ENCODE measurements around the gene ST14. TPM values are rescaled to one million over a fixed set of nuclear protein-coding genes. Genes with fewer than 3 reads are reported as not detected.
A peak's percentile ranks its signal among the peaks of the same experiment; 100 is the strongest.

ST14 gene
- total and polyA plus RNA-seq, 2 donors (not counting 1 experiment from before 2014, with no cell fraction given), result under 0.01 TPM; not detected in 1

DNA sequence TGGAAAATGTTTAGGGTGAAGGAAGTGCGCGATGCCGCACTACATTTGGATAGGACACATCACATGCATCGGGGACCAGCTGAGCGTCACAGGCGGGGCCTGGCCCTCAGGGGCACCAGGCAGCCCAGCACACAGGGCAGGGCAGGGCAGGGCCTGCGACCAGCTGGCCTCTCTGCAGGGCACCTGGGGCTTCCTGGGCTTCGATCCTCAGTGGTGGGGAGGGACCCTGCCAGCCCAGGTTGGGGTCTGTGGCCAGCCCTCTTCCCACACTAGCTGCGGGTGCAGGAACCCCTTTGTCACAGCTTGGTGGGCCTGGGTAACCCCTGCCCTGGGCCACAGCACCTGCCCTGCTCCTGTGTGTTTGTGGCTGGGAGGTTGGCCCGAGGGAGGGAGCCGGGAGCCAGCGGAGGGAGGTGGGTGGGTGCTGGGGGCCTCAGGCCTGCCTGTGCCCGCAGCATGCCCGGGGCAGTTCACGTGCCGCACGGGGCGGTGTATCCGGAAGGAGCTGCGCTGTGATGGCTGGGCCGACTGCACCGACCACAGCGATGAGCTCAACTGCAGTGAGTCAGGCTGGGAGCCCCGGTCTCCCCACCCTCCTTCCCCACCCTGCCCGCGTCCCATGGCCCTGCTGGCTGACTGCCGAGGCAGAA is 37.9 kb downstream of the ST14 start:
- Histone ChIP-seq H3K4me3 (replicated peaks in 1 of 4; ENCODE audit: control extremely low read depth in 1 of 4, insufficient read depth in 1 of 4, low read depth in 3 of 4, low read length in 4 of 4) (no peak overlapping the region), H4K20me1 (ENCODE audit: control insufficient read depth, extremely low read depth, insufficient read depth, low read length) (no peaks in the 10 kb centered on the region), H3K4me1 (ENCODE audit: control insufficient read depth, extremely low read depth, insufficient read depth, low read length) (no peaks in the 10 kb centered on the region), H3K36me3 (ENCODE audit: control insufficient read depth, insufficient read depth, low read length) (no peaks in the 10 kb centered on the region), H3K27me3 (ENCODE audit: control insufficient read depth, insufficient read depth, low read length) (no peaks in the 10 kb centered on the region), H2AFZ (ENCODE audit: low read length) (no peak overlapping the region), H3K4me2 (ENCODE audit: extremely low read depth, insufficient read depth, low read length) (no peak overlapping the region), H3K27ac (ENCODE audit: insufficient read depth, low read length) (no peak overlapping the region), H3K9me3 (ENCODE audit: control insufficient read depth, insufficient read depth, low read depth, low read length) (no peaks in the 10 kb centered on the region), H3K9ac (ENCODE audit: insufficient read depth, low read length) (no peak overlapping the region), H3K79me2 (ENCODE audit: control insufficient read depth, insufficient read depth, low read length) (no peaks in the 10 kb centered on the region)
- TF ChIP-seq, protein P1, sequence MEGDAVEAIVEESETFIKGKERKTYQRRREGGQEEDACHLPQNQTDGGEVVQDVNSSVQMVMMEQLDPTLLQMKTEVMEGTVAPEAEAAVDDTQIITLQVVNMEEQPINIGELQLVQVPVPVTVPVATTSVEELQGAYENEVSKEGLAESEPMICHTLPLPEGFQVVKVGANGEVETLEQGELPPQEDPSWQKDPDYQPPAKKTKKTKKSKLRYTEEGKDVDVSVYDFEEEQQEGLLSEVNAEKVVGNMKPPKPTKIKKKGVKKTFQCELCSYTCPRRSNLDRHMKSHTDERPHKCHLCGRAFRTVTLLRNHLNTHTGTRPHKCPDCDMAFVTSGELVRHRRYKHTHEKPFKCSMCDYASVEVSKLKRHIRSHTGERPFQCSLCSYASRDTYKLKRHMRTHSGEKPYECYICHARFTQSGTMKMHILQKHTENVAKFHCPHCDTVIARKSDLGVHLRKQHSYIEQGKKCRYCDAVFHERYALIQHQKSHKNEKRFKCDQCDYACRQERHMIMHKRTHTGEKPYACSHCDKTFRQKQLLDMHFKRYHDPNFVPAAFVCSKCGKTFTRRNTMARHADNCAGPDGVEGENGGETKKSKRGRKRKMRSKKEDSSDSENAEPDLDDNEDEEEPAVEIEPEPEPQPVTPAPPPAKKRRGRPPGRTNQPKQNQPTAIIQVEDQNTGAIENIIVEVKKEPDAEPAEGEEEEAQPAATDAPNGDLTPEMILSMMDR (conservative IDR thresholded peaks at IDR 0.05 in 1 of 2, IDR thresholded peaks at IDR 0.05 in 1 of 2; ENCODE audit: low read depth in 1 of 2, low read length in 2 of 2), result no peak
- no peak for TF ChIP-seq EZH2 (IDR thresholded peaks at IDR 0.05; ENCODE audit: low read length, missing control alignments)
- DNase-seq (ENCODE audit: low read depth in 2 of 2), result peak in 1 of 2 donors; percentile 43

DNA sequence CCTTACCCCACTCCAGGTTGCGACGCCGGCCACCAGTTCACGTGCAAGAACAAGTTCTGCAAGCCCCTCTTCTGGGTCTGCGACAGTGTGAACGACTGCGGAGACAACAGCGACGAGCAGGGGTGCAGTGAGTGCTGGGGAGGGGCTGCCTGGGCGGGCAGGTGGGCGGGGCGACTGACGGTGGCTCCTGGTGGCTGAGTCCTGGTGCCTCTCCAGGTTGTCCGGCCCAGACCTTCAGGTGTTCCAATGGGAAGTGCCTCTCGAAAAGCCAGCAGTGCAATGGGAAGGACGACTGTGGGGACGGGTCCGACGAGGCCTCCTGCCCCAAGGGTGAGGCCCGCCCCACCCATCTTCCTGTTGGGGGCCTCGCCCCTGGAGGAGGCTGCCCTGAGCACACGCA is 38.7 kb downstream of the ST14 start:
- H4K20me1 ChIP-seq (ENCODE audit: control insufficient read depth, extremely low read depth, insufficient read depth, low read length), result no peaks in the 10 kb centered on the region
- H3K27me3 ChIP-seq (ENCODE audit: control insufficient read depth, insufficient read depth, low read length), result no peaks in the 10 kb centered on the region
- TF ChIP-seq, protein P1 (conservative IDR thresholded peaks at IDR 0.05 in 1 of 2, IDR thresholded peaks at IDR 0.05 in 1 of 2; ENCODE audit: low read depth in 1 of 2, low read length in 2 of 2), result no peak
- no peak for TF ChIP-seq EZH2 (IDR thresholded peaks at IDR 0.05; ENCODE audit: low read length, missing control alignments)
- no peaks in the 10 kb centered on the region for H3K9me3 ChIP-seq (ENCODE audit: control insufficient read depth, insufficient read depth, low read depth, low read length)
- no peak overlapping the region for H3K4me2 ChIP-seq (ENCODE audit: extremely low read depth, insufficient read depth, low read length)
- no peaks in the 10 kb centered on the region for H3K4me1 ChIP-seq (ENCODE audit: control insufficient read depth, extremely low read depth, insufficient read depth, low read length)
- H3K9ac ChIP-seq (ENCODE audit: insufficient read depth, low read length), result no peak overlapping the region
- DNase-seq (ENCODE audit: low read depth in 2 of 2), result no peak
- no peaks in the 10 kb centered on the region for H3K36me3 ChIP-seq (ENCODE audit: control insufficient read depth, insufficient read depth, low read length)
- H3K79me2 ChIP-seq (ENCODE audit: control insufficient read depth, insufficient read depth, low read length), result no peaks in the 10 kb centered on the region
- H2AFZ ChIP-seq (ENCODE audit: low read length), result no peak overlapping the region
- no peak overlapping the region for H3K4me3 ChIP-seq (replicated peaks in 1 of 4; ENCODE audit: control extremely low read depth in 1 of 4, insufficient read depth in 1 of 4, low read depth in 3 of 4, low read length in 4 of 4)
- no peak overlapping the region for H3K27ac ChIP-seq (ENCODE audit: insufficient read depth, low read length)

DNA sequence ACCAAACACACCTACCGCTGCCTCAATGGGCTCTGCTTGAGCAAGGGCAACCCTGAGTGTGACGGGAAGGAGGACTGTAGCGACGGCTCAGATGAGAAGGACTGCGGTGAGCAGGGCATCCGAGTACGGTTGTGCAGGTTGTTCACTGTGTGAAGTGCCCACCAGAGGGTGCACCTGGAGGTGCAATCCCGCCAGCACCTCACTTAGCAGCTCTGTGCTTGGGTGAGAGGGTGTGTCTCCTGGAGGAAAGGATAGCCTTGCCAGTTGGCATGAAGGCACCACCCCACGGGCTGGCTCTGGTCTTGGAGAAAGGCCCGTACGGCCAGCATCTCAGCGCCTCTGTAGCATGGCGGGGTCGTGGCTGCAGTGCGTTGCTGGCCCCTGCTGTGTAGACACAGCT is 39.4 kb downstream of the ST14 start:
- Histone ChIP-seq H2AFZ (ENCODE audit: low read length) (no peak overlapping the region), H3K27ac (ENCODE audit: insufficient read depth, low read length) (no peak overlapping the region), H3K4me3 (replicated peaks in 1 of 4; ENCODE audit: control extremely low read depth in 1 of 4, insufficient read depth in 1 of 4, low read depth in 3 of 4, low read length in 4 of 4) (no peak overlapping the region), H3K4me1 (ENCODE audit: control insufficient read depth, extremely low read depth, insufficient read depth, low read length) (no peaks in the 10 kb centered on the region), H4K20me1 (ENCODE audit: control insufficient read depth, extremely low read depth, insufficient read depth, low read length) (no peaks in the 10 kb centered on the region), H3K9ac (ENCODE audit: insufficient read depth, low read length) (no peak overlapping the region), H3K27me3 (ENCODE audit: control insufficient read depth, insufficient read depth, low read length) (no peaks in the 10 kb centered on the region), H3K4me2 (ENCODE audit: extremely low read depth, insufficient read depth, low read length) (no peak overlapping the region), H3K36me3 (ENCODE audit: control insufficient read depth, insufficient read depth, low read length) (no peaks in the 10 kb centered on the region), H3K79me2 (ENCODE audit: control insufficient read depth, insufficient read depth, low read length) (no peaks in the 10 kb centered on the region), H3K9me3 (ENCODE audit: control insufficient read depth, insufficient read depth, low read depth, low read length) (no peaks in the 10 kb centered on the region)
- TF ChIP-seq EZH2 (IDR thresholded peaks at IDR 0.05; ENCODE audit: low read length, missing control alignments), result no peak
- TF ChIP-seq, protein P1 (conservative IDR thresholded peaks at IDR 0.05 in 1 of 2, IDR thresholded peaks at IDR 0.05 in 1 of 2; ENCODE audit: low read depth in 1 of 2, low read length in 2 of 2), result no peak
- DNase-seq (ENCODE audit: low read depth in 2 of 2), result no peak

All from fibroblast of lung (primary cell).